ENCODE measurements around the gene COMMD10.
"Not testable (repeated sequence)": the region's sequence is repeated elsewhere in the genome, so short reads cannot be mapped to it uniquely, and the experiment has no call there.

COMMD10 gene

DNA sequence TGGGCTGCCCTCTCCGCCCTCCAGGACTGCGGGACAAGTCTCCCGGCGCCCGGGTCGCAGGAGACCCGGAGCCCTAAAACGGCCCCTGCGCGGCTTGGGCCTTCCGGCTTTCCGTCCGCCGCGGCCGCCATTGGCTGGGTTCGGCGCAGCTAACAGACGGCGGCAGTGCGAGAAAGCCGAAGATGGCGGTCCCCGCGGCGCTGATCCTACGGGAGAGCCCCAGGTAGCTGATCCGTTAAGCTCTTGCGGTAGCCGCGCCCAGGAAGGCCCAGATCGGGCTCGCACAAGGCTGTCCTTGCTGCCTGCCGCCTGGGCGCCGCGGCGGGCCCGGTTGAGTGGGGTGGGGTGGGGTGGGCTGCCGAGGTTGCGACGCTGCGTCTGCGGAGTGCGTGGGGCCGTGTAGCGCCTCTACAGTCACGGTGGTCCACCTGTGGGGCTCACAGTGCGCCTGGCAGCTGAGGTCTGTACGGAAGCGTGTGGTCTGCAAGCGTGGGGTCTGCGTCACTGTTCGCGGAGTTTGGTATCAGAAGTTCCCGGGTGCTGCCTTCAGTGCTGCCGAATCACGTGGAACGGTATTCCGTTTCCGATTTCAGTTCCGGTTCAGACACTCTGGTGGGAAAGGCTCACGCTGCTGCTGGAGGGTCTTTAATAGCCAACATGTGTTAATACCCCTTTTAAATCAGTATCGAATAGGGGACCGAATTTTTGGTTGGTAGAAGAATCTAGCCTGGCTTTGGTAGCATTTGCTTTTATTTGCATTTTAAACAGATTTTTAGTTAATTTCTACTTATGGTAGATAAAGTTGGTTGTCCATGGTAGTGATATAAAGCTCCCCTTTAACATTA lies at the start of gene COMMD10:
COMMD10 (plus strand) TSS at position 155 of the 845 bp plus-strand sequence.
- peak; percentile 75 for DNase-seq (ENCODE audit: low spot score)

DNA sequence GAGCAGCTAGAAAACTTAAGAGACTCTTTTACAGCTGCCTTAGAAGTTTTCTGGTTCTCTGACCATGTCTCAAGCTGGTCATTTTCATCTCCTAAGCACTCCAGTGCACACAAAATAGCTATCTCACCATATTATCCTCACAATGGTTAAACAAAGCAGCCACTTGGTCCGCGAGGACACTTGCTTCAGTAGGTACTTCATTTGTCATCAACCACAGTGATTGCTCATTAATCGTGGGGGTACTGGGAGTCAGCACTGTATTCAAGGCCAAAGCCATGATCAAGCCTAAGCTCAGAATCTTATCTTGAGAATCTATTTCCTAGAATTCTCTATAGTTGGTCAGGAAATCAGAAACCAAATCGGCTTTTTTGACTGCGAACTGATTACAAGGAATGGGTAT lies 49.7 kb upstream of the COMMD10 start:
- DNase-seq (ENCODE audit: low spot score): no peak

DNA sequence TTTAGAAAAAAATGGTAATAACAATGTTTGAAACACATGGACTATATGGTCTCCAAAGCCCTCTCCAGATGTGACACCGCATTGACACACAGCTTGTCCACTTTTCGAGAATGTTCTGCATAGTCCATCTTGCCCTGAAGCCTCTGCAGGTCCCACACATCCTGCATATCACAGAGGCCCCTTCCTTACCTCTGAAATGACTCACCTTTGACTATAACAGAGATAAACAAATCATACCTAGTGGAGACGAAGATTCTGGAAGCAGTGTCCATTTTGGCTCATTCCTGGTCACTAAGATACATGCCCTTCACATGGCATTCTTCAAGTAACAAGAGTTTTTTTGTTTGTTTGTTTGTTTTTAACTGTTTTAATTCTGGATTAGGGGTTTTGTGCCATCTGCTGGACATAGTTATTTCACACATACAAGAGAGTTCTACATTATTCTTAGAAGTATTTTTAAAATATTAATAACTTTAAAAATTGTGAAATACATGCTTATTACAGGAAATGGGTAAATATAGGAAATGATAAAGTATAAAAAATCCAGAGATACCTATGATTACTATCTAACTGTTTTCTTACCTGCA lies 47.5 kb upstream of the COMMD10 start:
- no peak for DNase-seq (ENCODE audit: low spot score)

DNA sequence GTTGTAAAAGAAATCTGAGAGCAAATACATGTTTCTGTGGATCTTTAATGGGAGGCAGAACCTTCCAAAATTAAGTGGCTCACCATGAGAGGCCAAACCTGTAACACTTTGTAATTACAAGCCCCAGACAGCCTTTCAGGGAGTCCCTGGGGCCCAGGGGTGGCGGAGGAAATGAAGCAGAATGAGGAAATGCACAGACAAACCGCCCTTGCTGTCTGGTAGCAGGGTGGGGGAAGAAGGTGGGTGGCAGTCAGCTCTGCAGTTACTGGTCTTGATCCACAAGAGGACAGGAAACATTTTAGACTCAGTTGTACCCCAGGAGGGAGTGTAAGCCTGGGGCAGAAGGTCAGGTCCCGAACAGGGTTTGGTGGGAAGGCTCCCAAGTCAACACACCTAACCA lies 46.0 kb upstream of the COMMD10 start:
- DNase-seq (ENCODE audit: low spot score): no peak

DNA sequence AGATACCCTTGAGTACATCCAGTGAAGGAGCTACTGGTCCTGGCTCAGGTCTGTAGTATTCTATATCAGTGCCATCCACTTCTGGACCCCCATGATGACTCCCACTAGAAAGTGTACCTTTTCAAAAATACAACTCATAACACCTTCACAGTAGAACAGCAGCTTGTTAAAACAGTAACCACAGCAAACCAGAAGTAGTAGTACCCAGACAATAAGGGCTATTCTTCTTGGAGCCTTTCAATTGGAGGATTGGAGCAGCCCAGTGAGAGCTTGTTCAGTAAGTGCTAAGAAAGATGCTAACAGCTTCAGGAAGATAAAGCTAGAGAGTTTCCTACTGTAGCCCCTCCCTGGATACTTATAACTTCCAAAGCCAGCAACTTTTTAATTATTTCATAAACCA lies 42.5 kb upstream of the COMMD10 start:
- no peak for DNase-seq (ENCODE audit: low spot score)

DNA sequence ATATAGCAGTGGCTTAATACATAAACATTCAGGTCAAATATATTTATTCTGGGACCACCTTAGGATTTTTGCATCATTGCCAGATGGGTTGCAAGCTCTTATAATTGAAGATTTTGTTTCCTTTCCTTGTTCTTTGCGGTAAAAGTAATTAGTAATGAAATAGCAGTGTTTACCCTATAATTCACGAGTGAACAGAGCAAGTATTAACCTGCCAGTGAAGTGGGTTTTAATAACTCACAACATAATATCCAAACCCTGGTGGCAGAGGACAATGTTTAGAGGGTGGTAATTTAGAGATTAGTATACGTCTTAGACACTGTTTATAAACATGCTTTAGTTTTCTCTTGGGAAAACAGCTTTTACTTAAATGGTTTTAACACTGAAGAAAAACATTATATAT lies 40.8 kb upstream of the COMMD10 start:
- no peak for DNase-seq (ENCODE audit: low spot score)

DNA sequence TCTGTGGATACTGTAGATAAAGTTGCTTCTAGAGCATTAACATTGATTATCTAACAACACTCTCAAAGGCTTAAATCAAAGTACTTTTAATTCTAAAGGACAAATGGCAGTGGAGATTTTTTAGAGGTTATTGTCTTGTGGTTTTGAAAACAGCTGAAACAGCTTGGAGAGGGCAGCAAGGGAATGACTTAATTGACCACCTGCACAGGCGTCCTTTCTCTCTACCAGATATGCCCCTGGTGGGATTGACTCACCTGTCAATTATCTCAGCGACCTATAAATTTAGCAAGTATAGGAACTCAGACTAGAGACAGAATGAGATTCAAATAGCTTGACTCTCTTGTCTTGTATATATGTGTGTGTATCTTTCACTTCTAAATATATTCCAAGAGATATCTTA lies 39.0 kb upstream of the COMMD10 start:
- no peak for DNase-seq (ENCODE audit: low spot score)

DNA sequence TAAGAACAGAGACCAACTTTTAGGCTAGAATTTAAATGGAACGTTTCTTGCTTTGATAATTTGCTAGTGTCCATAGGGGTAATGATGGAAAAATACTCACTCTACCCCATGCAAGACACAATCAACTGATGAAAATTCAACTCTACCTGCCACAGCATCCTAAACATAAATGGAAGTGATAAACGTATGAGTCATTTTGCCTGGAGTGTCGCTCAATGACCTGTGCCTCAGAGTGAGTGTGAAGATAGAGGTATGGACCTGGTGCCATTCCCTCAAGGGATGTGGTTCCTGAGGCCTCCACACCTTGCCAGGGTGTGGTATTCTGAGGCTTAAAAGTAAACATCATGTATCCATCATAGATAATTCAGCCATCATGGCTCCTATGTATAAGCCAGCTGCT lies 38.6 kb upstream of the COMMD10 start:
- DNase-seq (ENCODE audit: low spot score): no peak

DNA sequence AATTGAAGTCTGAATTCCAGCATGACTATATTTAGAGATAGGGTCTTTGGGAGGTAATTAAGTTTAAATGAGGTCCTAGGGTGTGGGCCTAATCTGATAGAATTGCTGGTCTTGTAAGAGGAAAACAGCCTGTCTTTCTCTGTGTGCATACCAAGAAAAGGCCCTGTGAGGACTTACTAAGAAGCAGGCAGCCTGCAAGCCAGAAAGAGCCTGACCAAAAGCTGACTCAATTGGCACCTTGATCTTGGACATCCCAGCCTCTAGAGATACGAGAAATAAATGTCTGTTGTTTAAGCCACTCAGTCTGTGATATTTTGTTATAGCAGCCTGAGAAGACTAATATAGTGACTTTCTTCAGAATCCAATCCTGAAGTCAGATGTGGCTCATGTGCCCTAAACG lies 38.0 kb upstream of the COMMD10 start:
- no peak for DNase-seq (ENCODE audit: low spot score)

DNA sequence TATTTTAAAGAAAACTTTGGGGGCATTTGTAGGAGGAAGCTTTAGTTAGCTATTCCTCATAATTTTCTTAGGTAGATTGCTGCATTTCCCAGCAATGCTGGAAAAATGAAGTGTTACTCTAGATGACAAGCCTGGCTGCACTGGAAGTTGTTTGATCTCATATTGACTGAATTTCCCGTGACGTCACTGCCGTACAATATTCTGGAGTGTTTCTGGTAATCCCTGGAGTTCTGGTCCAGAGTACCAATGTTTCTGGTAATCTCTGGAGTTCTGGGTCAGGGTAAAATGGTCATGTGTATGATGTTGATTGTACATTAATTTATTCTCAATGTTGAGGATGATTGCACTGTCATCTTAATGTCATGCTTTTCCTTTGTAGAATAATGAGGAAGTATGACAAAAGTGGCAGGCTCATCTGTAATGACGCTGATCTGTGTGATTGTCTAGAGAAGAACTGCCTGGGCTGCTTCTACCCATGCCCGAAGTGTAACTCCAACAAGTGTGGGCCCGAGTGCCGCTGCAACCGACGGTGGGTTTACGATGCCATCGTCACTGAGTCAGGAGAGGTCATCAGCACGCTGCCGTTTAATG lies 26.4 kb upstream of the COMMD10 start:
- DNase-seq (ENCODE audit: low spot score): no peak

DNA sequence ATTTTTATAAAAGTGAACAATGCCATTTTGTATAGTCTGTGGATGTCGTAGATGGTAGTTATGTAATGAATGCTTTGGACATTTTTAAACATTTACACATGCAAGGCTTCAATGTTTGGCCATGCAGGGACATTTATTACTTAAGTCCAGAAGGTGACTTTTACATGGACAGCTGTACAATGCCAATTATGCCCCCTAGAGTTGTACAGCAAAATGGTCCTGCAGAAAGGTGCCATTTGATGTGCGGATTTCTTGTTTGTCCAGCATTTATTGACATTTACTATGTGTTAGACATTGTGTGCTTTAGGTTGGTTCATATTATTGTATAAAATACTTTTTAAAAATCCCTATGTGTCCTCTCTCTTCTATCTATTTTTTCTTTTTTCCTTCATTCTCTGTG lies 22.5 kb upstream of the COMMD10 start:
- no peak for DNase-seq (ENCODE audit: low spot score)

DNA sequence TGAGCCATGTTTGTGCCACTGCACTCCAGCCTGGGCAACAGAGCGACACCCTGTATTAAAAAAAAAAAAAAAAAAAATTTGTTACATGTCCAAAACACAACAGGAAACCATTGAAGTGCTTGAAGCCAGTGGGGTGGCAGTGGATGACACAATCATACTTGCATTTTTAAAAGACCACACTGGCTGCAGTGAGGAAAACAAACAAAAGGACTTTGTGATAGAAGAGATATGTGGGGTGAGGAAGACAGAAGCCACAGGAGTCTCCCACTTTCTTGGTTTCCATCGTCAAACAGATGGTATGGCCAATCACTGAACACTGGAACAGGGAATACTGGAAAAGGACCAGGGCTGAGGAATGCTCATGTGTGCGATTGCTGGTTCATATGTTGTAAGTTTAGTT lies 20.9 kb upstream of the COMMD10 start:
- no peak for DNase-seq (ENCODE audit: low spot score)

DNA sequence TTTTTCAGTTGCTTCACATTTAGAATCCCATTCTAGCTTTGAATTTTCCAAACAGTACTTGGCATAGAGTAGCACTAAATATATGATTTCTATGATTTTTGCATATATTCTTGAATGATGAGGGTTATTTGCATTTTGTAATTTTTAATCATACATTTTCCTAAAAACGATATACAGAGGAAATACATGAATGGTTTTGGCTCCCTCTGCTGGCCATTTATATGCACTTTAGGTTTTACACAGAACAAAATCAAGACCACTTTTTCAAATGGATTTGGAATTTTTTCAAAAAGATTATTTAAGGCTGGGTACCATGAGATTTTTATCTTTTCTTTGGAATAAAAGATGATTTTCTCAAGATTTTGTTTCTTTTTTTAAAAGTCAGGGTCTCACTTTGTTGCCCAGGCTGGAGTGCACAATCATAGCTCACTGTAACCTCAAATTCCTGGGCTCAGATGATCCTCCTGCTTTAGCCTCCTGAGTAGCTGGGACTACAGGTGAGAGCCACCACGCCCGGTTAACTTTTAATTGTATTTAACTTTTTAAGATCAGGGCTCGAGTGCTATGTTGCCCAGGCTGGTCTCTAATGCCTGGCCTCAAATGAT lies 16.7 kb upstream of the COMMD10 start:
- peak; percentile 56 for DNase-seq (ENCODE audit: low spot score)

DNA sequence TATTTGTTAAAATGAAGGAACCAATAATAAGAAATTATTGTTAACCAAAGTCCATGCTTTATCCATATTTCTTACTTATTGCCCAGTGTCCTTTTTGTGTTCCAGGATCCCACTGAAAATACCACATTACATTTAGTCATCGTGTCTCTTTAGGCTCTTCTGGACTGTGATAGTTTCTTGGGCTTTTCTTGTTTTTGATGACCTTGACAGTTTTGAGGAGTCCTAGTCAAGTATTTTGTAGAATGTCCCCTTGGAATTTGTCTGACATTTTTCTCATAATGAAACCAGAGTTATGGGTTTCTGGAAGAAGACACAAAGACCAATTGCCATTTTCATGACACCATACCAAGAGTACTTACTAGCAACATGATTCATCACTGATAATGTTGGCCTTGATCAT lies 13.6 kb upstream of the COMMD10 start:
- no peak for DNase-seq (ENCODE audit: low spot score)

DNA sequence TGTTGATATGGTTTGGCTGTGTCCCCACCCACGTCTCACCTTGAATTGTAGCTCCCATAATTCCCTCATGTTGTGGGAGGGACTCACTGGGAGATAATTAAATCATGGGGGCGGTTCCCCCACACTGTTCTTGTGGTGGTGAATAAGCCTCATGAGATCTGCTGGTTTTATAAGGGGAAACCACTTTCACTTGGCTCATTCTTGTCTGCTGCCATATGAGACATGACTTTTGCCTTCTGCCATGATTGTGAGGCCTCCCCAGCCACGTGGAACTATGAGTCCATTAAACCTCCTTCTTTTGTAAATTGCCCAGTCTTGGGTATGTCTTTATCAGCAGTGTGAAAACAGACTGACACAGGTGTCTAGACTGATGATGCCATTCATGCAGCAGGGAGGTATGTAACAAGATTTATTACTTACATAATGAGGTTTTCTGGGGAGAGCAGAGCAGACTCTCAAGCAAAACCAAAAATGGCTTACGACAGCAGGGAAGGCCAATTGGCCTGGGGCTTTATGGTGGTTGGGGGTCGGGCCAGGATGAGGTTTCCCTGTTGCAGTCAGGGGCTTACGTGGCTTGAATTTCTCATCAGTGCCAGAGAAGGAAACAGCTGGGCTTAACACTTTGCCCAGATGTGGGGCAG lies 9.5 kb upstream of the COMMD10 start:
- no peak for DNase-seq (ENCODE audit: low spot score)

DNA sequence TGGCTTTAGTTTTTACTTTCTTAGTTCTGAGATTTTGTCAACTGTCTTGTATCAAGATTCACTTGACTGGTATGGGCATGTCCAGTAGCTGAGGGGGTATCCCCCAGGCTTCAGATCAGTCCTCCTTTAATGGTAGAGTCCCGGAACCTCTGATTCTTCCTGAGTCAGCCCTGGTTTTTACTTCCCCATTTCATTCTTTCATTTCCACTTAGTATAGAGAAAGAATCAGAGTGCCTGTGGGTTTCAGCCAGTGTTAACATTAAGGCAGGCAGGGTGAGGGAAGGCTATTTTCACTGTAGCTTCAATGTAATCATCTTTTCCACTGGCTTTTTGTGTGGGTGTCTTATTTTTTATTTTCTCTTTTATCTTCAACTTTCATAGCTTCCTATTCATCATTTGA lies 8.3 kb upstream of the COMMD10 start:
- peak; percentile 42 for DNase-seq (ENCODE audit: low spot score)

DNA sequence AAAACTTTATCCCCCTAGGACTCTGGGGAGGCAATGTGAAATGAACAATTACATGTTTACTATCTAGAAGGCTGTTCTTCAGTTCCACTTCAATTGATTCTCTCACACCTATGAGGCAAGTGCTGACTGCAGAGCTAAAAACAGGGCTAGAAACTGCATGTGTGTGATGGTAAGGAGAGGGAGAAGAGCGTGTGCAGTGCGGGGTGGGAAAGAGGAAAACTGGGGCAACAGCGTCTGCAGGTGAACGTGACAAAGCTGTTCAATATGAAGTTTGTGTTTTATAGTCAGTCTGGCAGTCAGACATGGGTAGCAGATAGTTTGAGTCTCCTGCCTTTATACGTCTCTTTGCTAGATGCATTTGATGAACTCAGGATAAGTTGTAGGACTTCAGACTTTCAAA lies 6.6 kb upstream of the COMMD10 start:
- no peak for DNase-seq (ENCODE audit: low spot score)

DNA sequence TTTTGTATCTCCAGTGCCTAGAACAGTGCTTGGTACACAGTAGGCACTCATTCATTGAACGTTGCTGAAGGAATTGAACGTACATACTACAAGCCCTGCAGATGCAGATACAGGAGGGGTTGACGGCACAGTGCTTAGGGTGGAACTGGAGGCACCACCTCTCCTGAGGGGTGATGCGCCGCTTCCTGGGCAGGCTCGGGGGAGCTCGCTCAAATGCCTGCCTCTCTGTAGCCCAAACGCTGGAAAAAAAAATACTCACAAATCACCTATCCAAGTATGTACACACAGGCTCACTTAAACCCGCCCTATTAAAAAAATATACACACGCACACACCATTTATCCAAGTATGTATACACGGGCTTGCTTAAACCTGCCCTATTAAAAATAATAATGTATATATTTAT lies 536 bp upstream of the COMMD10 start:
- DNase-seq (ENCODE audit: low spot score): no peak

DNA sequence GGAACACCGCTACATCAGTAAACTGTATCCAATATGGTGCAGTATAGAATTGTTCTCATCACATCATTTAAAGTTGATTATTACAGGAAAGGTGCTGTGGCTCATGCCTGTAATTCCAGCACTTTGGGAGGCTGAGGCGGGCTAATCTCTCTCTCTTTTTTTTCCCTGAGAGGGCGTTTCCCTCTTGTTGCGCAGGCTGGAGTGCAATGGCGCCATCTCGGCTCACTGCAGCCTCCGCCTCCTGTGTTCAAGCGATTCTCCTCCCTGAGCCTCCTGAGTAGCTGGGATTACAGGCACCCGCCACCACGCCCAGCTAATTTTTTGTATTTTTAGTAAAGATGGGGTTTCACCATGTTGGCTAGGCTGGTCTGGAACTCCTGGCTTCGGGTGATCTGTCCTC lies 1.5 kb downstream of the COMMD10 start:
- DNase-seq (ENCODE audit: low spot score): not testable (repeated sequence)

DNA sequence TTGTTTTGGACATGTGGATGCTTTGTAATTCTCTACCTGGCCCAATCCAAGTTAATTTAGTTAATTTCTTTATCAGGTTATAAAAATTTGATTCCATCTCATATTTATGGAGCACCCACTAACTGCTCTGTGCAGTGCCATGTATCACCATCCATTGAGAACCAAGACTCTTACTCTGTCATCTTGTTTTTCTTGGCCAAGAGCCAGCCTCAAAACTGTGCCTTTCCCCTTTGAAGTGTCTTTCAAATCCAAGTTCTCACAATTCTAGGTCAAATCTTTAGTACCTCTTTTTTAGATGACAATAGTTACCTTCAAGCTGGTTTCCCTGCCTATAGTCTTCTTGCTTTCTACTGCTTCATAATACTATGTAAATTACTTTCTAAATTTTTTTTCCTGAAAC lies 3.2 kb downstream of the COMMD10 start:
- DNase-seq (ENCODE audit: low spot score): no peak

DNA sequence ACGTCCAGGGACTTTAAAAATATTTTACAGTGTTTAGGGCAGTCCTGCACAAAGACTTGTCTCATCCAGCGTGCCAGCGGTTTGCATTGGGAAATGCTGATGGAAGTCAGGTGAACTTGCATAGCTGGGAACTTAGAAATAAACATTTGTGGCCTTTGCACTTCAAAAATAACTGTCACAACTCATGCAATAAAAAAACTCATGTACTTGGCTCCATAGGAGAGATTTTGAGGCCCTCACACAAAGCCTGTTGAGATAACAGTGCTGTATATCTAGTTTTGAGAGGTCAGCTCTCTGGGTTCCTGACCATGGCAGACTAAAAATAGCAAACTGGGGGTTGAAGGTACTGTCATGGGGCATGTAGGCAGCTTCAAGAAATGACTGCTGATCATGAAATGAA lies 5.5 kb downstream of the COMMD10 start:
- no peak for DNase-seq (ENCODE audit: low spot score)

DNA sequence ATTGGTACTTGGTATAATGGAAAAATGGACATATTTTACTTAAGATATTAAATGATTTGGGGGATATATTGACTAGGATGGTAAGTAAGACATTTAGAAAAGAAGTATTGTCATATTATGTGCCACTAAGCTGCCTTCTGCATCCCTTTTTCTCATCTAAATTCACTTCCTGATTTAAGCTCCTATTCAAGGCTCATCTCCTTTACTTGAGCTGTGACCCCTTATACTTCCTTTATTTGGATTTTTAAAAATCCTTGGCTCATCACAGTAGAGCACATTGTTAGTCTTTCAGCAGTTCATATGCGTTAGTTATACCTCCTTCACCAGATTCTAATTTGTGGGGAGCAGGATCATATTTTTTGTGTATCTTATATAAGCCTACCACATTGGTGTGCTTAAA lies 6.6 kb downstream of the COMMD10 start:
- DNase-seq (ENCODE audit: low spot score): no peak

DNA sequence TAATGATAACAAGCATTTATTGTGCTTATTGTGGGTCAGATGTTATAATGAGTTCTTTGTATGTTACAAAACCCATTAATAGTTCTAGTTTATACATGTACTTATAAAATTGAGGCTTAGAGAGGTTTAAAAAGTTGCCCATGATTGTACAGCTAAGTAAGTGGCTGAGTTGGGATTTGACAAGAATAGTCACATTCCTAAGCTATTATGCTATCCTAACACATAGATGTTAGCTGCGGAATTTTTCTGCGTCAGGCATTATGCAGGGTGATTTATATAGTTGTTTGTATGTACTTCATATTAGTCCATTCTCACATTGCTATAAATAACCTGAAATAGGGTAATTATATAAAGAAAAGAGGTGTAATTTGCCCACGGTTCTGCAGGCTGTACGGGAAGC lies 12.5 kb downstream of the COMMD10 start:
- DNase-seq (ENCODE audit: low spot score): no peak
